NCI-H82 treated with DMSO at 0.1 percent for 48 hours (cell line): ENCODE data around the gene CMSS1.

ENCODE experiments used
- DNase-seq: peaks from one replicate; lab custom pipeline; 2025; ENCODE audit not compliant: unreplicated experiment; lab: John Stamatoyannopoulos, UW

The CMSS1 gene

GRCh38 chr3:100125161-100125938 is 307.7 kb downstream of the CMSS1 start:
- no peak for DNase-seq

- no peak for DNase-seq
Observed at GRCh38 chr3:100127792-100128191, 310.1 kb downstream of the CMSS1 start.

- no peak for DNase-seq
Observed at GRCh38 chr3:100128565-100128964, 310.9 kb downstream of the CMSS1 start.

- DNase-seq: no peak
Observed at GRCh38 chr3:100129941-100130340, 312.3 kb downstream of the CMSS1 start.

- DNase-seq: no peak
Observed at GRCh38 chr3:100131241-100131640, 313.6 kb downstream of the CMSS1 start.

GRCh38 chr3:100136921-100137320 is 319.3 kb downstream of the CMSS1 start:
- DNase-seq: no peak

GRCh38 chr3:100140976-100141375 is 323.3 kb downstream of the CMSS1 start:
- no peak for DNase-seq

GRCh38 chr3:100141586-100141985 is 323.9 kb downstream of the CMSS1 start:
- DNase-seq: no peak

- DNase-seq: no peak
Observed at GRCh38 chr3:100144255-100144866, 326.7 kb downstream of the CMSS1 start.

- DNase-seq: peak; percentile 18
Observed at GRCh38 chr3:100149130-100149529, 331.5 kb downstream of the CMSS1 start.

- no peak for DNase-seq
Observed at GRCh38 chr3:100149713-100150415, 332.2 kb downstream of the CMSS1 start.

- no peak for DNase-seq
Observed at GRCh38 chr3:100150473-100150872, 332.8 kb downstream of the CMSS1 start.

GRCh38 chr3:100151024-100151707 is 333.5 kb downstream of the CMSS1 start:
- no peak for DNase-seq

- no peak for DNase-seq
Observed at GRCh38 chr3:100154171-100154570, 336.5 kb downstream of the CMSS1 start.

- no peak for DNase-seq
Observed at GRCh38 chr3:100155128-100155527, 337.5 kb downstream of the CMSS1 start.

GRCh38 chr3:100155590-100155989 is 337.9 kb downstream of the CMSS1 start:
- DNase-seq: no peak

GRCh38 chr3:100157685-100158084 is 340.0 kb downstream of the CMSS1 start:
- DNase-seq: no peak

- no peak for DNase-seq
Observed at GRCh38 chr3:100158918-100159330, 341.3 kb downstream of the CMSS1 start.

GRCh38 chr3:100159331-100160153 is 341.9 kb downstream of the CMSS1 start:
- no peak for DNase-seq

- no peak for DNase-seq
Observed at GRCh38 chr3:100160521-100160920, 342.9 kb downstream of the CMSS1 start.

GRCh38 chr3:100163787-100164186 is 346.1 kb downstream of the CMSS1 start:
- peak; percentile 30 for DNase-seq
